Activated CD8-positive, alpha-beta memory T cell treated with anti-CD3 and anti-CD28 coated beads, Interleukin-2, amount 50 U/mL, for 1 hour (primary cell): ENCODE measurements around the gene NSUN6.

ENCODE experiments used
- DNase-seq: peaks from one replicate; pipeline ENCODE4 v3.0.0-alpha.2; 2020; ENCODE audit errors: extremely low read depth

Gene NSUN6

GRCh38 chr10:18651324-18652007 lies at the start of gene NSUN6:
NSUN6 (minus strand) TSS chr10:18651587; CDS start chr10:18651203, 384 bp downstream.
- DNase-seq: peak; percentile 88

- DNase-seq: no peak
Measured at GRCh38 chr10:18699849-18700840, 48.8 kb upstream of the NSUN6 start.

- DNase-seq: no peak
Measured at GRCh38 chr10:18690541-18690940, 39.2 kb upstream of the NSUN6 start.

- DNase-seq: no peak
Measured at GRCh38 chr10:18689498-18689897, 38.1 kb upstream of the NSUN6 start.

GRCh38 chr10:18687706-18688105 lies 36.3 kb upstream of the NSUN6 start:
- no peak for DNase-seq

GRCh38 chr10:18687195-18687594 lies 35.8 kb upstream of the NSUN6 start:
- no peak for DNase-seq

GRCh38 chr10:18685555-18685954 lies 34.2 kb upstream of the NSUN6 start:
- DNase-seq: no peak

GRCh38 chr10:18684953-18685352 lies 33.6 kb upstream of the NSUN6 start:
- no peak for DNase-seq

GRCh38 chr10:18684416-18684815 lies 33.0 kb upstream of the NSUN6 start:
- no peak for DNase-seq

GRCh38 chr10:18683427-18683826 lies 32.0 kb upstream of the NSUN6 start:
- DNase-seq: no peak

- no peak for DNase-seq
Measured at GRCh38 chr10:18681971-18682411, 30.6 kb upstream of the NSUN6 start.

- no peak for DNase-seq
Measured at GRCh38 chr10:18681366-18681765, 30.0 kb upstream of the NSUN6 start.

- DNase-seq: no peak
Measured at GRCh38 chr10:18680754-18681153, 29.4 kb upstream of the NSUN6 start.

GRCh38 chr10:18675086-18675801 lies 23.9 kb upstream of the NSUN6 start:
- DNase-seq: no peak

- DNase-seq: no peak
Measured at GRCh38 chr10:18668026-18668425, 16.6 kb upstream of the NSUN6 start.

GRCh38 chr10:18666810-18667209 lies 15.4 kb upstream of the NSUN6 start:
- DNase-seq: no peak

GRCh38 chr10:18665815-18666558 lies 14.6 kb upstream of the NSUN6 start:
- no peak for DNase-seq

- no peak for DNase-seq
Measured at GRCh38 chr10:18664841-18665478, 13.6 kb upstream of the NSUN6 start.

GRCh38 chr10:18660816-18661431 lies 9.5 kb upstream of the NSUN6 start:
- no peak for DNase-seq

- no peak for DNase-seq
Measured at GRCh38 chr10:18659819-18660535, 8.6 kb upstream of the NSUN6 start.
